T47D (cell line): ENCODE results near the gene RNASEH2A.

Source experiments
- DNase-seq, 2 experiments: peaks; one replicate each; pipeline versions ENCODE4 v3.0.0 to v3.0.0-alpha.2; 2011 to 2012; ENCODE audit warnings: low read depth in 1 of 2, low spot score in 1 of 2
- JUND ChIP-seq: IDR thresholded peaks from 2 replicates; pipeline ENCODE4 v1.6.1; 2012; ENCODE audit warnings: low read depth
- in situ Hi-C: cut with HindIII; loops from 2 replicates; pipeline ENCODE4 v1.10.0; 2016; ENCODE audit warnings: low sequenced_read_pairs, low pct_unique_long_range_greater_than_20kb

RNASEH2A gene

GRCh38 chr19:12833738-12834565 lies 27.6 kb downstream of the RNASEH2A start:
- in situ Hi-C loops: no loop called here
- DNase-seq: peak in 1 of 2 experiments; percentile 61

DNA sequence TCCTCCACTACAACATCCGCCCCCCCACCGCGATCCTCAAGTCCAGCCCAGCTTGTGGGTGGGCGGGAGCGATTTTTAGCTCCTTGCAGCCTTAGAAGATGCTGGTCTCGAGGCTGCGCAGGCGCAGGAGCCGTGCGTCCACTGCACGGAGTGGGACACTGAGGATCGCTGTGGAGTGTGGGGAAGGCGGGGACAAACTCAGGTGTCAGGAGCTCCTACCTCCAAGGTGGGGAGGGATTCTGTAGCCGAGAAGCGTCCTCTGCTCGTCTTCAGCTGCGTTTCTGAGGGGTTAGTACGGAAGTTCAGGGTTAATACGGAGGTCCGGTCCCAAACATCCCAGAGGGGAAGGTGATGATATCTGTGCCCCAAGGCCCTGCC lies 28.2 kb downstream of the RNASEH2A start, which contains the start of gene RTBDN:
TSS of gene RTBDN (minus strand) at position 14 of the 378 bp plus-strand sequence. CDS start 4,600 bp downstream, outside the sequence.
- in situ Hi-C loops: no loop called here
- TF ChIP-seq JUND: no peak
- peak in 1 of 2 experiments; percentile 48 for DNase-seq

More at GRCh38 chr19:12833738-12834565, 27.6 kb downstream of the RNASEH2A start:
- no peak for TF ChIP-seq JUND

DNA sequence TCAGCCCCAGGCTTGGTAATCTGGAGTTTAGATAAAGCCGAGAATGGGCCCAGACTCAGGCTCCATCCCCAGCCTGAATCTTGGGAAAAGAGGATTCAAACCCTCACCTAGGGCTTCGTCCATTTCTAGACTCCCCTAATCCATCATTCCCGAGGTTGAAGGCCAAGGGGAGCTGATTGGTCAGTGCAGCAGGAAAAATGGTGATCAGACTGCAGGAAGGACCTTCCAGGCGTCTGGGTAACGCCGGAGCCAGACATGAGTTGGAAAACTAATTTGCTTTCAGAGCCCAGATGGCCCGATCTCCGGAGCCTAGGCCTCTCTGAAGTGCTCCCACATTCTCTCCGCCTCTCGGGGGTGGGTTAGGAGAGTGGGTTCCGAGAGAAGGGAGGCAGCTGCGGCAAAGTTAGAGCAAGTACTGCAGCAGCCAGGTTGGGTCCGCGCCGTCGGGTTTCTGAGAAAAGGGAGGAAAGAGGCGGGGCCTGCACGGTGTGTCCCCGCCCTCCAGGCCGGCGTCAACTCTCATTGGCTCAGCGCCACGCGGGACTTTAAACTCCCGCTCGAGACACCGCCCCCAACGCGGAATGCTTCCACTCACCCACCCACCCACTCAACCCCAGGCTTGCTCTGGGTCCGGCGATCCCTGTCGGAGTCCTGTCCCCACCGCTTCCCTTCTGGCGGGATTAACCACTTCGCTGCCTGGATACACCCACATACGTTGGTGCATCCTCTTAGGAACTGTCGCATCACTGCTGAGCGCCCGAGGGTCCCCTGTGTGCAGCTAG lies 28.8 kb downstream of the RNASEH2A start:
- in situ Hi-C loops: no loop called here
- peak; percentile 66 to 82 for DNase-seq
- no peak for TF ChIP-seq JUND

GRCh38 chr19:12836529-12836863 lies 30.1 kb downstream of the RNASEH2A start:
- in situ Hi-C loops: no loop called here
- no peak for DNase-seq
- no peak for TF ChIP-seq JUND

DNA sequence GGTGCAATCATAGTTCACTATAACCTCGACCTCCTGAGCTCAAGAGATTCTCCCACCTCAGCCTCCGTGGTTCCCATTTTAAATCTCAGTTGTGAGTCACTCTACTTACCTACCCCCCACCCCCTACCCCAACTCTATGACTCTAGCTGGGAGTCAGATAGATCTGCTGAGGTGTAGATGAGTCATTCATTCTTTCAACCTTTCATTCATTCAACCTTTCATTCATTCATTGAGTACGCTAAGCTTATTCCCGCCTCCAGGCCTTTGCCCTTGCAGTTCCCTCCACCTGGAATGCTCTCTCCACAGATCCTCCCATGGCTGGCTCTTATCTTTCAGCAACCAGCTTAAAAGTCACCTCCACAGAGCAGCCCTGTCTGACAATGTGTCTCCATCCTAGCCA lies 30.8 kb downstream of the RNASEH2A start:
- in situ Hi-C loops: no loop called here
- DNase-seq: no peak
- no peak for TF ChIP-seq JUND

DNA sequence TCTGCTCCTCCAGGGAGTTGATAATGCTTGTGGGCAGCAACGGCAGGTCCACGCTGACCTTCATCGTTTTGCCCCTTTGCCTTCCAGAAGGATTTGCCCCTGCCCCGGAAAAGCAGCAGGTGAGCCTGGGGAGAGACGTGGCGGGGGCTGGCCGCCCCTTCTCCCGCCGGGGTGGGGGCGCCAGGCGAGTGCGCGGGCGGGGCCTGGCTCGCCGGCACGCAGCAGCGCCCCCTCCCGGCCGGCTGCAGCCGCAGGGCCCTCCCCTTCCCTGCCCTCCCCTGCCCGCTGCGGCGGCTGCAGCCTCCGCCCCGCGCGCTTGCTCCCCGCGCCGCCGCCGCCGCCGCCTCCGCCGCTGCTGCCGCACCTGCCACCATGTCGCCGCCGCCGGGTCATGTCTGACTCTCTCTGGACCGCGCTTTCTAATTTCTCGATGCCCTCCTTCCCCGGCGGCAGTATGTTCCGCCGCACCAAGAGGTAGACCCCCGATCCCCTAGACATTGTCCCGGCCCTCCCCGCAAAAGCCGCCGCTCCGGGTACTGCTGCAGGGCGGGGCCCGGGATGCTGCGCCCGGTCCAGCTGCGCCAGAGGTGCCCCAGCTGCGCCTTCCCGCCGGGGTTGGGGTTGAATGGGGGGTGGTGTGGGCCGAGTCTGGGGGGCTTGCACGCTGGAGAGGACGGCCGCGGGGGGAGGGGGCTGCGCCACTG lies 31.9 kb downstream of the RNASEH2A start, which contains the start of gene MAST1:
TSS of gene MAST1 (plus strand) at position 334 of the 704 bp plus-strand sequence. CDS start at position 392, 58 bp downstream.
- peak; percentile 51 to 62 for DNase-seq
- TF ChIP-seq JUND: no peak
- in situ Hi-C loops: no loop called here

DNA sequence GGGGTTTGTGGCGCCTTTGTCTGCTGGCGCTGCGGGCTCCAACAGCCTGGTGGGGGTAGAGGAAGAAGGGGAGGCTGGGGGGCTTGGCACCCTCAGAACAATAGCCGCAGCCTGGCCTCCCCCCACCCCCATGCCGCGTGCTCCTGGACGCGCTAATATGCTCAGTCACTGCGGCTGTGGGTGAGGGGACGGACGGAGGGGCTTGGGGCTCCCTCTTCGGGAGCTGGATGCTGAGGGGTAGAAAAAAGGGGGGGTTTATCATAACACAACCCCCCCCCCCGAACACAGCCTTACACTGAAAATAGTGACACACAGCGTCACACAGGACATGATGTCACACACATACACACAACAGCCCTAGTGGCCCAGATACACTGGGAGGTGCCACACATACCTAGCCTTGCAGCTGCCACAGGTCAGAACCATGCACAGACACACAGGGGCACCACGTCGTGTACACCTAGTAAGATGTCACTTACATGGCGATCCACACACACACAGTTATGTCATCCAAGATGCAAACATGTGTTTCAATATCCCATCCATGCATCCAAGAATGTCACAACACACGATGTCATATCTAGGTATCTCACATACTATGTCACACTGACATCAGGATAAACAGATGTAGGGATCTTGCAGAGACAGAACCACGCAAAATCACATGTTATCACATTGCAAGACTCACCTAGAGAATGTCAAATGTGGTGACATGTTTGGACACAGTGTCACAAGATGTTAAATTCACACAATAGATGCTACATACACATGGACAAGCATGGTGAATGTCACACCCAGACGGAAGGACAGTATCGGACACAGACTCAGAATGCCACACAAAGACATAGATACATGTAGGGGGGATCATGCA lies 32.7 kb downstream of the RNASEH2A start:
- peak in 1 of 2 experiments; percentile 20 for DNase-seq
- TF ChIP-seq JUND: no peak
- in situ Hi-C loops: no loop called here

- DNase-seq: peak; percentile 73 to 97
- in situ Hi-C loops: no loop called here
- no peak for TF ChIP-seq JUND
These were observed 34.0 kb downstream of the RNASEH2A start for GRCh38 chr19:12840091-12841079.

GRCh38 chr19:12841094-12841493 lies 34.7 kb downstream of the RNASEH2A start:
- DNase-seq: peak in 1 of 2 experiments; percentile 23
- TF ChIP-seq JUND: no peak
- in situ Hi-C loops: no loop called here

DNA sequence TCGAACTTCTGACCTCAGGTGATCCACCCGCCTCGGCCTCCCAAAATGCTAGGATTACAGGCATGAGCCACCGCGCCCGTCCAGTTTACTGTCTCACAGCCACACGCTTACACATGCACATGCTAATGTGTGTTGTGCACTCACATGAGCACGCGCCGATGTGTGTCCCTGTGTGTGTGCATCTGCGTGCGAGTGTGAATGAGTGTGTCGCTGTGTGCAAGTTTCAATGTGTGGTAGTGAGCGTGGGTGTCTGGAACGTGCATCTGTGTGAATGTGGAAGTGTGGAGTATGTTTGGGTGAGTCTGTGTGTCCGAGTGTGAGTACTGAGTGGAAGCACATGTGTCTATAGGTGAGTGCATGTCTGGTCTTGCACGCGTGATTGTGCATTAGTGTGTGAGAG lies 36.1 kb downstream of the RNASEH2A start:
- in situ Hi-C loops: no loop called here
- no peak for TF ChIP-seq JUND
- DNase-seq: no peak

DNA sequence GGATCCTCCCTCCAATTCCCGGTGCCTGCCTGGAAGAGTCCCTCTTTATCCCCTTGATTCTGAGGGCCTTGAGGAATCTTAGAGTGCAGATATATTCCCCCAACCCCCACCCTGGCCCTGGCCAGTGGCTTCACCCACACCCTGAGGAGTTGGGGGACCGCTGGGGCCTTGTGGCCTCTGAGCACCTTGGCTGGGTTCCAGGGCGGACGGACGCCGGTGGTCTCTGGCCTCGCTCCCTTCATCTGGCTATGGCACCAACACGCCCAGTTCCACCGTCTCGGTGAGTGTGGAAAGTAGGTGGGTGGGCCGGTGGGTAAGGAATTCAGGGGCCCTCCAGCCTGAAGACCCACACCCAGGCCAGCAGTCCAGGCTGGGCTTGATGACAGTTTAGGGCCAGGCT lies 36.9 kb downstream of the RNASEH2A start:
- no peak for DNase-seq
- in situ Hi-C loops: no loop called here
- TF ChIP-seq JUND: no peak
